IgD-negative memory B cell (primary cell): ENCODE data around the gene CD84. TPM values are rescaled to one million over a fixed set of nuclear protein-coding genes. Genes with fewer than 3 reads are reported as not detected.
A peak's percentile ranks its signal among the peaks of the same experiment; 100 is the strongest.

ENCODE experiments used
- H3K27ac Mint-ChIP-seq, 3 donors: one replicate each; pipeline ENCODE4 v1.8.0; 2020 to 2022; ENCODE audit warnings: mild to moderate bottlenecking in 3 of 3, mixed read lengths in 3 of 3, moderate library complexity in 1 of 3
- H3K27me3 Mint-ChIP-seq: one replicate; pipeline ENCODE4 v1.8.0; 2021; ENCODE audit warnings: mixed read lengths
- H3K36me3 Mint-ChIP-seq: one replicate; pipeline ENCODE4 v1.8.0; 2020; ENCODE audit warnings: mild to moderate bottlenecking, mixed read lengths
- H3K4me1 Mint-ChIP-seq, 3 donors: one replicate each; pipeline ENCODE4 v1.8.0; 2020 to 2022; ENCODE audit warnings: mixed read lengths in 3 of 3, mild to moderate bottlenecking in 1 of 3
- H3K4me3 Mint-ChIP-seq, 4 donors: one replicate each; pipeline ENCODE4 v1.8.0; 2020 to 2022; ENCODE audit warnings: mild to moderate bottlenecking in 4 of 4, mixed read lengths in 4 of 4, moderate library complexity in 3 of 4
- H3K9me3 Mint-ChIP-seq, 3 donors: one replicate each; pipeline ENCODE4 v1.8.0; 2020 to 2021; ENCODE audit warnings: mixed read lengths in 3 of 3, mild to moderate bottlenecking in 1 of 3
- polyA plus RNA-seq: library from polyadenylated mRNA; unstranded; fragments of 300-500 nt; fragmentation: Illumina TruSeq; gene quantifications from one replicate; pipeline ENCODE4 v1.2.3, GENCODE V29; 2021

Gene CD84
- polyA plus RNA-seq, 1 donor from 2014 or later, result 8.7 TPM

DNA sequence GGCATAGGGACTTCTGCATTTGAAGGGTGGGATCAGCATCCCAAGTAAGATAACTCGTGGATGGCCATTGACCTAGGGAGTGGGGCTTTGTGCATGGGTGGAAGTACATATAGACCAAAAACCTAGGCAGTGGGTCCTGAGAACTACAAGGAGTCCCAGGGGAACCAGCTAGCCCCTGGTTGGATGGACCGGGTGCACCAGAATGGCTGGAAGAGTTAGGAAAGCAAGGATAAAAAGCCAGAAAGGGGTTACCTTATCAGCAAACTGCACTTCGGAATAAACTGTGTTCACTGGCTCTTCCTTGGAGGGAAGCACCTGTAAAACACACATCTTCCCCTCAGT, 29.7 kb downstream of the CD84 start:
- Mint-ChIP-seq H3K27ac (peak overlapping the region; percentile 82 to 95 (median 83)), H3K27me3 (no peaks in the 10 kb centered on the region), H3K4me1 (peaks cover 49 to 58% (median 55%) of the 10 kb centered on the region in 3 donors), H3K9me3 (no peaks in the 10 kb centered on the region), H3K4me3 (peak overlapping the region in 2 of 4 donors; percentile 72 to 83), H3K36me3 (peaks cover 7% of the 10 kb centered on the region)

DNA sequence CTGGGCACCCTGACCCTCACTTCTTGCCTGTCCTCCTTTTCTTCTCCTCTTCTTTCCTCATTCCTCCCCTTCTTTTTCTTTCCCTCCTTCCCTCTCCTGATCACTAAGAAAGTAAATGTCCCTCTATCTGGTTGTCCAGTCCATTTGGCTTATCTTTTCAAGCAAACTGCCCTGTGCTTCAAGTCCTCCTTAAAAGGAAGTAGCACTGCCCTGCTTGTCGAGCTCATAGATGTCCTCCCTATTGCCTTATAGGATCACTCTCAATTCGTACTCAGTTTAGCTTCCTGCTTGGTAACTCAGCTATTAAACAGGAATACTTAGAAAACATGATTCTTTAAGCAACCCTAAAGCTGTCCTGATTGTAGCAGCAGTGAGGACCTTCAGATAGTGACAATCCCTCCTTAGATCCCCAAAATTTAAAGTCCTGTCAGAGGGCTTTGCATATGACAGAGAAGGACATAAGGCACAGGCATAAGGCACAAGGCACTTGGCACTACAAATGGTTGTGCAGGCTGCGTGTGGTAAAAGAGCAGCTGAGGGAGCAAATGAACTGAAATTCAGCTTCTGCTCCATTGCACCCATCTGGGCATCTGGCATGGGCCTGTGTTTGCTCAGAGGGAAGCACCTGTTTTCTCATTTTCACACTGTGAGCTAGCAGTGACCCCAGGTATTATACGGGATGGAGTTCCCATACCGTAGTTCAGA, 30.2 kb downstream of the CD84 start:
- Mint-ChIP-seq H3K9me3 (no peaks in the 10 kb centered on the region), H3K36me3 (peaks cover 7% of the 10 kb centered on the region), H3K27me3 (no peaks in the 10 kb centered on the region), H3K27ac (peak overlapping the region; percentile 82 to 95 (median 92)), H3K4me1 (peaks cover 51 to 59% (median 58%) of the 10 kb centered on the region in 3 donors), H3K4me3 (peak overlapping the region in 2 of 4 donors; percentile 72 to 83)

DNA sequence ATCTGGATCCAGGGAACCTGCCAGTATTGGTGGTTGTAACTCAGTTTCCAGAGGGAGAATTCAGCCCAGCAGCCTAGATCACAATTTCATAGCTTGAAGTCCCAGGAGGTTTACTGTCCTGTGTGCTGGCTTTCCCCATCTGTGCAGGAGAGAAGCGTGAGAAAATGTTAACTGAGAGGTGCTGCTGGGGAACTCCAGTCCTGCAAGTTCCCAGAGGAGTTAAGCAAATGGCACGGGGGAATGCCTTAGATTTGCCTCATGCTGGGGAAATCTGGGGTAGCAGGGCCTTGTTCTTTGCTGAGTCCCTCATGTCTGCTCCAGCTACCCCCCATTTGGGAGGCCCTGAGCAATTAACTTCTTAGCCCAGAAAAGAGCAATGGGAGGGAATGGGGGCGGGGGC, 31.1 kb downstream of the CD84 start:
- H3K27me3 Mint-ChIP-seq, result no peaks in the 10 kb centered on the region
- H3K4me3 Mint-ChIP-seq, result peak overlapping the region in 1 of 4 donors; percentile 85
- peak overlapping the region in 2 of 3 donors; percentile 63 to 95 for H3K27ac Mint-ChIP-seq
- H3K9me3 Mint-ChIP-seq, result no peaks in the 10 kb centered on the region
- peaks cover 51 to 59% (median 55%) of the 10 kb centered on the region in 3 donors for H3K4me1 Mint-ChIP-seq
- peaks cover 7% of the 10 kb centered on the region for H3K36me3 Mint-ChIP-seq

DNA sequence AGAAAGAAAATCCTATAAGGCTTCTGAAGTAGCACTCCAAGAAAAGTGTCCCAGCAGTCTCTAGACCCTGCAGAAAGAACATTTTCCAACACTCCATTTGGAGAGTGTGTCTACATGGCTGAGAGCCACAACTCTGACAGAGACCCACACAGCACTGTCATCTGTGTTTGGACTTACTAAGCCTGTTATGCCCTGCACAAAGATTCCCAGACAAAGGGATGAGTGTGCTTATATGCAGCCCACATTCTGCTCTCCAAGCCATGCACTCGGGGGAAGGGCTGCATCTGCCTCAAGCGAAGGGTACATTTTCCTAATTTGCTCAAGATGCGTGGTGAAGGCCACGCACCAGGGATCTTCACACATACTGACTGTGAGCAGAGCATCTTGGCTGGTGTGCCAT, 31.9 kb downstream of the CD84 start:
- no peaks in the 10 kb centered on the region for H3K9me3 Mint-ChIP-seq
- H3K27me3 Mint-ChIP-seq, result no peaks in the 10 kb centered on the region
- H3K4me1 Mint-ChIP-seq, result peaks cover 51 to 55% (median 55%) of the 10 kb centered on the region in 3 donors
- H3K27ac Mint-ChIP-seq, result peak overlapping the region in 1 of 3 donors; percentile 95
- H3K4me3 Mint-ChIP-seq, result peak overlapping the region in 1 of 4 donors; percentile 60
- peaks cover 7% of the 10 kb centered on the region for H3K36me3 Mint-ChIP-seq

DNA sequence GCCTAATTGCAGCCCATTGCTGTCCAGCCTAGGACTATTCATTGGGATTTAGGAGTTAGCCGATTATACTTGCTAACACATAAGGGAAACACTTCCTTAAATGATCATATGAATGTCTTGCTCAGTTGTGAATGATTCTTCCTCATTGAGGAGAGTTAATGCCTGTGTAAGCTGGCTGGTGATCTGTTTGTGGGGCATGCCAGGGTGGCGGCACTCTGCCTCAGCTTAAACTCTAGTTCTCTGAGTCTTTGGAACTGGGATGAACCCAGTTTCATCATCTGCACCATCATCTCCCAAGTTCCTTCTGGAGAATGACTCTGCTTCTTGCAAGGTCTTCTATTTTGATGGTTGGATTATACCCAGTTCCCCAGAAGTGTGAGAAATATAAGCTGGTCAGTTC, 32.4 kb downstream of the CD84 start:
- peak overlapping the region in 2 of 4 donors; percentile 30 to 60 for H3K4me3 Mint-ChIP-seq
- H3K36me3 Mint-ChIP-seq, result peaks cover 4% of the 10 kb centered on the region
- no peaks in the 10 kb centered on the region for H3K27me3 Mint-ChIP-seq
- H3K27ac Mint-ChIP-seq, result peak overlapping the region in 2 of 3 donors; percentile 3 to 53
- no peaks in the 10 kb centered on the region for H3K9me3 Mint-ChIP-seq
- peaks cover 48 to 57% (median 53%) of the 10 kb centered on the region in 3 donors for H3K4me1 Mint-ChIP-seq

DNA sequence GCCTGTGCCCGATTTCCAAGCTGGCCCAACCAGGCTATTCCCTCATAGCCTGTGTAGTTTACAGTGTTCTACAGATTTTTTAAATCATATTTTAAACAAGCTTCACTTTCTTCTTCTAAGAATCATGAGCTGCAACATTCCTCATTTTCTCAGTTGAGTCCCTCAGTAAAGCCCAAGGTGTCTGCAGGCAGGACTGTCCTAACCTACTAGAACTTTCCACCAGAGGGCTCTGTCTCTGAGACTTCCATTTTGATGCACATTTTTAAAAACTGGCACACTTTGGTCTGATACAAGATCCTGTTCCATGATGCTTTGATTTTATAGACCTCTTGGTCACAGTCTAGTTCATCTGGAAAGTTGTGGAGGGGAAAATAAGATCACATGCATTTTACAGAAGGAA, 34.6 kb downstream of the CD84 start:
- Mint-ChIP-seq H3K4me3 (peak overlapping the region in 1 of 4 donors; percentile 10), H3K27me3 (no peaks in the 10 kb centered on the region), H3K9me3 (no peaks in the 10 kb centered on the region), H3K27ac (peak overlapping the region in 1 of 3 donors; percentile 41), H3K4me1 (peaks cover 56 to 64% (median 59%) of the 10 kb centered on the region in 3 donors), H3K36me3 (no peaks in the 10 kb centered on the region)

DNA sequence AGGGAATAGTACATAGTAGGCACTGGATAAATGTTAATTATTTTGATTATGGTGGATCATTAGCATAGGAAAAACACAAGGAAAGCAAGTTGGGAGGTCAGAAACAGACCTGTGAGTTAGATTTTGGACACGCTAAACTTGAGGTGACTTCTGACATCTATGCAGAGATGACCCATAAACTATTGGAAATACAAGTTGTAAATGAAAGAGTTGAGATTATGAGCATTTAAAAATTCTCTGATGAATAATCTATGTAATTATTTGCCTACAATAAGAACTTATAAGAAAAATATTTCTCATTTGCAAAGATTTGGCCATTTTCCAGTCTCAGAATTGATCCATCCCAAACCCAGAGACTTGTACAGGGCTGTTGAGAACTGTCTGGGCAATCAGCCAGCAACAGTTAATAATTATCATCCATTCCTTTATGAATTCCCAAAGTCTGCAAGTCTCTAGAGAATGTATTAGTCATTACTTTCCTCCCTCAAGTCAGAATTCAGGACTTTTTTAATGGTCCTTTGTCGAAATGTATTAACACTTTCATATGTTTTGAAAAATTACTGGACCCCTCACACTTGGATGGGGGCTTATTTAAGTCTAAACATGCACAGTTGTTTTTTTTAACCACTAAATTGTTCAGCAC, 36.9 kb downstream of the CD84 start:
- Mint-ChIP-seq H3K4me1 (peaks cover 41 to 51% (median 42%) of the 10 kb centered on the region in 3 donors), H3K9me3 (no peaks in the 10 kb centered on the region), H3K4me3 (no peak overlapping the region), H3K36me3 (no peaks in the 10 kb centered on the region), H3K27me3 (no peaks in the 10 kb centered on the region), H3K27ac (peak overlapping the region in 1 of 3 donors; percentile 0)

DNA sequence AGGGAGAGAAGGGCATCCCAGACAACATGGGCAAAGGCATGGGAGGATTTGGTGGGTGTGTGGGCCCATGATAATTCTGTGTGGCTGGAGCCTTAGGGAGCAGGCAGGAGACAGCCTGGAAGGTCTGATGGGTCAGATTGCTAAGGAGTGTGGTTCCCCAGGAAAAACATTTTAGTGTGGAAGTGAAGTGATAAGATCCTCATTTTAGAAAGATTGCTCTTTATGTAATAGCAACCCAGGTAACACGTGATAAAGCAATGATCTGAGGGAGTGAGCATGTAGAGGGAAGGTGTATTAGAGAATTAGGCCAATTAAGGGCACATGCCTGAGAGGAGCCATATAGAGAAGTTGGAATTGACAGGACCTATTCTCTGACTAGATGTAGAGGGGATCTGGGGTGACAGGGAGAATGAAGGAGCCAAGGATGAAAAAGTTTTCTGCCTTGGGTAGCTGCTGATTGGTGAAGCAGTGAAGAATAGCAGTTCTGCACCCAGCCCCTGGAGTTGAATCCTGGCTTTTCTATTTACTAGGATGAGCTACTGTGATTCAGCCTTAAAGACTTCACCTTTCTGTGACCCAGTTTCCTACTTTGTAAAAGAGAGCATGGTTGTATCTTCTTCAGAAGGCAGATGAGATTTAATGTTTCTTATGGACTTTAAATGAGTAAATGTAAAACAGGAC, 37.5 kb downstream of the CD84 start:
- peak overlapping the region in 1 of 4 donors; percentile 57 for H3K4me3 Mint-ChIP-seq
- peak overlapping the region in 2 of 3 donors; percentile 44 to 91 for H3K27ac Mint-ChIP-seq
- no peaks in the 10 kb centered on the region for H3K9me3 Mint-ChIP-seq
- H3K36me3 Mint-ChIP-seq, result no peaks in the 10 kb centered on the region
- peaks cover 36 to 44% (median 38%) of the 10 kb centered on the region in 3 donors for H3K4me1 Mint-ChIP-seq
- no peaks in the 10 kb centered on the region for H3K27me3 Mint-ChIP-seq

DNA sequence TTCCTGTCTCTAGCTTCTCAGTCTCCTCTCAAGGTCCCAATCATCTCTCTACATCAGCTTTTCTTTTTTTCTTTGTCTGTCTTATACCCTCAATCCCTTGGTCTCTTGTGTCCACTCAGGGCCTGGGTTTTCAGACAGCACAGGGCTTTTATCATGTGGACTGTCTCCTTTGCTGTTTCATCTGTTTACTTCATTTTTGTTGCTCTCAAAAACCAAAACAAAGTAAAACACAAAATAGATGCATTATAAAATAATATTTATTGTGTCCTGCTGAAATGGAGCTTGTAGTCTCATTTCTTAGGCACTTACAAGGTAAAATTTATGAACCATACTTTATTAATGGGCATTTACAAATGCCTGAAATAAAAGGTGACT, 38.5 kb downstream of the CD84 start:
- peak overlapping the region in 3 of 4 donors; percentile 34 to 89 (median 81) for H3K4me3 Mint-ChIP-seq

DNA sequence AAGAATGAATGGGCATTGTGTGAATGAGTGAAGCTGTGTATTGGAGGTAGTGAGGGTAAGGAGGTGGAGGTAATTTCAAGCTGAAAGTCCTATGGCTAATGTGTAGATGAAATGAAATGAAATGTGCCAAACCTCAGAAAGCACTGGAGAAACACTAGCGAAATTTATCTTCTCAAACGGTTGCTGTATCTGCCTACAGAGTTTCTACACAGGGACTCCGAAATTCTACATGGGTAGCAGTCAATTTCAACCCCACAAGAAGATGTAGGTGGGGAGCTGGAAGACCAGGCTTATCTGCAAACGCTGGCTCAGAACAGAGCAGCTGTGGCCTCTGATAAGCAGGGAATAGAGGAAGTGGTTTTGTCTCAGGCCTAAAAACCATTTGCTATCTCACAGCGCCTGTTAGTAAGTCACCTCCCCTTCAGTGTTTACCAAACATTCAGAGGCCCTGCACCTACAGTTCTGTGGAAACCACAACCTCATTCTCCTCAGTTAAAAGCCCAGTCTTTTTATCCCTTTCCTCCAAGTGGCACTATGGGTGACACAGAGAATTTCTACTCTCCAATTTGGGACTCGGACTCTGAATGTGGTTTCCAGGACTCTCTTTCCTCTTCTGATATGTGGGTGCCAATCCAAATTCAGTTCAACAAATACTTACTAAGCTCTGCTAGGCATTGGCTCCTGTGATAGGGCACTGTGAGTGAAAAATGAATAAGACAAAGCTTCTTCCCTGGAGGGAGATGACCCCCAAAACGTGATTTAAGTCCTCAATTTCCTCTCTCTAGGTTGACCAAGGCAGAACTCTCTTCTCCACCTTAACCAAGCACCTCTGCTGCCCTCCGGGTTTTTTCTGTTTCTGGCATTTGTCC, 39.1 kb downstream of the CD84 start:
- Mint-ChIP-seq H3K4me1 (peaks cover 33 to 40% (median 33%) of the 10 kb centered on the region in 3 donors), H3K9me3 (peaks cover under 1 to 4% (median 1%) of the 10 kb centered on the region in 3 donors)

More for the DNA sequence above, 38.5 kb downstream of the CD84 start:
- Mint-ChIP-seq H3K27me3 (no peaks in the 10 kb centered on the region), H3K4me1 (peaks cover 33 to 40% (median 34%) of the 10 kb centered on the region in 3 donors), H3K9me3 (peaks cover 0 to 1% (median 0%) of the 10 kb centered on the region in 3 donors), H3K36me3 (no peaks in the 10 kb centered on the region), H3K27ac (peak overlapping the region; percentile 63 to 94 (median 89))

DNA sequence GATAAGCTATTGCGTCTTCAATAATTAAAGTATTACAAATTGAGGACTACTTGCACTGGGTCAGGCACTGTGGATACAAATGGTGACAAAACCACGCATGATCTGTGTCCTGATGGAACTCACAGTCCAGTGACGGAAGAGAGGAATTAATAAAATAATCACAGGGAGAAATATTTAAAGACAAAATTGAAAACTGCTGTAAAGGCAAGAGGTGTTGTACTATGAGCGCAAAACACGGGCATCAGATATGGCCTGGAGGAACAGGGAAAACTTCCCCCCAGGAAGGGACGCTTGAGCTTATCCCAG, 39.7 kb downstream of the CD84 start:
- H3K27me3 Mint-ChIP-seq, result no peaks in the 10 kb centered on the region
- H3K4me1 Mint-ChIP-seq, result peaks cover 27 to 34% (median 29%) of the 10 kb centered on the region in 3 donors
- peaks cover 4% of the 10 kb centered on the region for H3K36me3 Mint-ChIP-seq
- H3K9me3 Mint-ChIP-seq, result peaks cover 3 to 6% (median 4%) of the 10 kb centered on the region in 3 donors
- H3K27ac Mint-ChIP-seq, result peak overlapping the region; percentile 63 to 94 (median 89)
- peak overlapping the region in 2 of 4 donors; percentile 48 to 89 for H3K4me3 Mint-ChIP-seq

More for the DNA sequence above, 39.1 kb downstream of the CD84 start:
- Mint-ChIP-seq H3K27ac (peak overlapping the region; percentile 63 to 94 (median 89)), H3K27me3 (no peaks in the 10 kb centered on the region), H3K36me3 (peaks cover 2% of the 10 kb centered on the region), H3K4me3 (peak overlapping the region; percentile 34 to 89 (median 64))

DNA sequence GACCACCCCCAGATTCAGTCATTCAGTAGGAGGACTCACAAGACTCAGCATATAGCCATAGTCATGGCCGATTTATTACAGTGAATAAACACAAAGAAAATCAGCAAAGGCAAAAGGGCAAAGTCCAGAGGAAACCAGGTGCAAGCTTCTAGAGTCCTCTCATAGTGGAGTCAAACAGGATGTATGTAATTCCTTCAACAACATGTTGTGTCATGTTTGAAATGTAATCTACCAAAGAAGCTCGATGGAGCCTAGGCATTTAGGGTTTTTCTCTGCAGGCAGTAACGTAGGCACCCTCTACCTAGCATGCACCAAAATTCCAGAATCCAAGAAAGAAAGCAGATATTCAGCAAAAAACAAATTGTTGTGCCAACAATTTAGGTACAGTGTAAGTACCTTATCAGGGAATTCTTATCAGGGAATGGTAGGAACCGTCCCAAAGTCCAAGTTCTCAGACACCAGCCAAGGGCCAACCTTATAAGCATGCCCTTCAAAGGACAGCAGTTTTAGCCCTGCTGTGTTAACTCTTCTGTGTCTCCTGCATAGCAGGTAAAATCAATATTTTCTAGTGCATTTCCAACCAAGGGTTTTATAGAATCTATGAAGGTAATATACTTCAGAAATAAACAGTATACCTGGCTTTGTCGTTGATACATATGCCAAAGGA, 40.2 kb downstream of the CD84 start:
- Mint-ChIP-seq H3K27ac (peak overlapping the region in 2 of 3 donors; percentile 6 to 28), H3K4me1 (peaks cover 25 to 34% (median 25%) of the 10 kb centered on the region in 3 donors), H3K9me3 (peaks cover 3 to 6% (median 4%) of the 10 kb centered on the region in 3 donors), H3K27me3 (no peaks in the 10 kb centered on the region), H3K4me3 (peak overlapping the region in 1 of 4 donors; percentile 5), H3K36me3 (peaks cover 4% of the 10 kb centered on the region)

DNA sequence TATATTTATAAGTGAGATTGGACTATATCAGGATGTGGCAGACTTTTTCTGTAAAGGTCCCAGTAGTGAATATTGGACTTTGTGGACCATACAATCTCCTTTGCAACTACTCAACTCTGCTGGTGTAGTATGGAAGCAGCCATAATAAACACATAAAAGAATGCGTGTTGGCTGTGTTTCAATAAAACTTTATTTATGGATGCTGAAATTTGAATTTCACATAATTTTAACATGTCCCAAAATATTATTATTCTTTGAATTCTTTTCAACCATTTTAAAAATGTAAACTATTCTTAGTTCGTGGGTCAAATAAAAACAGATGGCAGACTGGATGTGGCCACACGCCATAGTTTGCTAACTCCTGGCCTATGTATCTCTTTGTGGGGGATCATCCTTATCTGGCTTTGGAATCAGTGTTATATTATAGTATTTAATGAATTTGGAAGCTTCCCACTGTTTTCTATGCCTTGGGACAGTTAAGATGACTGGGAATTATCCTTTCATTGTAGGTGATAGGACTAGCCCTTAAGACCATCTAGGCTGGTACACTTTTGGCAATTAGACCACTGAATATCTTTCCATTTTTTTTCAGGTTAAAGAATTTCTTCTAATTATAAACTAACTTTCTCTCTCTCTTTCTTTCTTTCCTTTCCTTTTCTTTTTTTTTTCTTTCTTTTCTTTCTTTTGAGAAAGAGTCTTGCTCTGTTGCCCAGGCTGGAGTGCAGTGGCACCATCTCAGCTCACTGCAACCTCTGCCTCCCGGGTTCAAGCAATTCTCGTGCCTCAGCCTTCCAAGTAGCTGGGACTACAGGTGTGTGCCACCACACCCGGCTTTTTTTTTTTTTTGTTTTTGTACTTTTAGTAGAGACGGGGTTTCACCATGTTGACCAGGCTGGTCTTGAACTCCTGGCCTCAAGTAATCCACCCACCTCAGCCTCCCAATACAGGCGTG, 41.3 kb downstream of the CD84 start:
- H3K4me1 Mint-ChIP-seq, result peaks cover 25 to 32% (median 25%) of the 10 kb centered on the region in 3 donors
- peaks cover 4% of the 10 kb centered on the region for H3K36me3 Mint-ChIP-seq
- no peak overlapping the region for H3K4me3 Mint-ChIP-seq
- H3K27ac Mint-ChIP-seq, result no peak overlapping the region
- H3K9me3 Mint-ChIP-seq, result peaks cover 3 to 9% (median 4%) of the 10 kb centered on the region in 3 donors
- H3K27me3 Mint-ChIP-seq, result no peaks in the 10 kb centered on the region
